DND-41 (cell line): ENCODE data around the gene BRK1.

Experiments
- EZH2 ChIP-seq: IDR thresholded peaks from 3 replicates; pipeline ENCODE4 v1.6.1; 2012; ENCODE audit warnings: borderline replicate concordance, low read depth, mild to moderate bottlenecking, moderate library complexity, low read length, inconsistent platforms; ENCODE audit not compliant: severe bottlenecking
- TF ChIP-seq, protein P1 (sequence below): IDR thresholded peaks from 2 replicates; pipeline ENCODE4 v1.5.1; 2012; ENCODE audit warnings: borderline replicate concordance, low read length, moderate library complexity, mild to moderate bottlenecking; ENCODE audit not compliant: poor library complexity, severe bottlenecking; ENCODE audit errors: extremely low read depth

DNA sequence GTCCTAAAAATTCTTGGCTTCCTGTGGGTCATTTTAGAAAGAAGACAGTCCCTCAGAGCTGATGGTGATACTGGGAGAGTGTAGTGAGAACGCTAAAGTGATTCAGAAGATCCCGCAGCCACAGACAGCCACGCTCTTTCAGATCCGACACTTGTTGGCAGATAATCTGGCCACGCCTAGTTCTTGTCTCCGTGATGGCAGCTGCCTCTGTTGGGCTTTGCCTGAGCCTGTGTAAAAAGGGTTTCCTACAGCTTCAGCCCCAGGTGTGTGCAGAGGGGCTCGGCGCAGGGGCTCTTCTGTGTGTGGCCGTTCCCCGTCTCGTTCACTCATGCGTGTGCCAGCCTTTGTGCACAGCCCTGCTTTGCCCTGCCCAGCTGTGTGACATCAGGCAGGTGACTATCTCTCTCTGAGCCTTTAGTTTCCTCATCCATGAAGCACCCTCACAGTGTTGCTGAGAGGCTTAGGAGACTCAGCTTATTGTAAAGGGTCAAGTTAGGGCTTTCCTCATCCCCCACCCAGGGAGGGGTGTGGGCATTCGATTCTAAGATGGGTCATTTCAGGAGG, 55.5 kb downstream of the BRK1 start:
- TF ChIP-seq, protein P1, sequence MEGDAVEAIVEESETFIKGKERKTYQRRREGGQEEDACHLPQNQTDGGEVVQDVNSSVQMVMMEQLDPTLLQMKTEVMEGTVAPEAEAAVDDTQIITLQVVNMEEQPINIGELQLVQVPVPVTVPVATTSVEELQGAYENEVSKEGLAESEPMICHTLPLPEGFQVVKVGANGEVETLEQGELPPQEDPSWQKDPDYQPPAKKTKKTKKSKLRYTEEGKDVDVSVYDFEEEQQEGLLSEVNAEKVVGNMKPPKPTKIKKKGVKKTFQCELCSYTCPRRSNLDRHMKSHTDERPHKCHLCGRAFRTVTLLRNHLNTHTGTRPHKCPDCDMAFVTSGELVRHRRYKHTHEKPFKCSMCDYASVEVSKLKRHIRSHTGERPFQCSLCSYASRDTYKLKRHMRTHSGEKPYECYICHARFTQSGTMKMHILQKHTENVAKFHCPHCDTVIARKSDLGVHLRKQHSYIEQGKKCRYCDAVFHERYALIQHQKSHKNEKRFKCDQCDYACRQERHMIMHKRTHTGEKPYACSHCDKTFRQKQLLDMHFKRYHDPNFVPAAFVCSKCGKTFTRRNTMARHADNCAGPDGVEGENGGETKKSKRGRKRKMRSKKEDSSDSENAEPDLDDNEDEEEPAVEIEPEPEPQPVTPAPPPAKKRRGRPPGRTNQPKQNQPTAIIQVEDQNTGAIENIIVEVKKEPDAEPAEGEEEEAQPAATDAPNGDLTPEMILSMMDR: no peak
- TF ChIP-seq EZH2: no peak
